A549 (cell line): Measurements from ENCODE around the gene ZNRF4. TPM values are rescaled to one million over a fixed set of nuclear protein-coding genes. Genes with fewer than 3 reads are reported as not detected.

ENCODE experiments used
- ATAC-seq, 2 experiments: fragments of 200-7000 bp in 1 of 2; fragments of >200 bp in 1 of 2; cut with Nextera tagmentation in 1 of 2; cut with Tn5 transposase in 1 of 2; 3 replicates each; pipeline versions ENCODE4 v1.8.0 to v1.9.1; 2018 to 2020; ENCODE audit warnings: mild to moderate bottlenecking in 1 of 2, moderate library complexity in 1 of 2
- CTCF ChIA-PET: fragments of 300-600 bp; sonication (Branson Sonifier 250); formaldehyde crosslinking; extraction: SDS; loops from one replicate; lab custom pipeline; 2021; ENCODE audit warnings: antibody characterized with exemption, inconsistent platforms; lab: Yijun Ruan, JAX
- POLR2A ChIA-PET: fragments of 350-600 bp; formaldehyde crosslinking; extraction: SDS; loops from one replicate; lab custom pipeline; 2021; ENCODE audit warnings: antibody characterized with exemption, inconsistent platforms; lab: Yijun Ruan, JAX
- DNase-seq, 2 experiments: peaks; one replicate each; pipeline versions ENCODE4 v3.0.0 to v3.0.0-alpha.2; 2011 to 2016; ENCODE audit warnings: low read depth in 1 of 2, low spot score in 1 of 2
- FAIRE-seq: peaks from 2 replicates; lab custom pipeline; 2011; peaks lifted over from hg19 to GRCh38; lab: Jason Lieb, UNC
- H3K27ac ChIP-seq, 2 experiments: fragments of >200 bp; sonication (Bioruptor Twin); formaldehyde crosslinking; 3 replicates each; pipeline ENCODE4 v1.5.1; 2016 to 2017
- H3K4me1 ChIP-seq: fragments of >200 bp; sonication (Bioruptor Twin); formaldehyde crosslinking; 3 replicates; pipeline ENCODE4 v1.6.1; 2016
- H3K4me2 ChIP-seq: fragments of >200 bp; sonication (Bioruptor Twin); formaldehyde crosslinking; 3 replicates; pipeline ENCODE4 v1.6.1; 2016
- H3K4me3 ChIP-seq: fragments of >200 bp; sonication (Bioruptor Twin); formaldehyde crosslinking; 3 replicates; pipeline ENCODE4 v1.5.1; 2016
- H3K9me3 ChIP-seq: fragments of >200 bp; sonication (Bioruptor Twin); formaldehyde crosslinking; 3 replicates; pipeline ENCODE4 v1.6.1; 2016
- ATOH8 ChIP-seq: fragments of 250-450 bp; sonication (Bioruptor Pico); IDR thresholded peaks from 2 replicates; pipeline ENCODE4 v1.5.0; 2020; ENCODE audit warnings: low read depth, mild to moderate bottlenecking, moderate library complexity
- CEBPB ChIP-seq, 2 experiments: fragments of >200 bp in 1 of 2; sonication (Bioruptor Twin) in 1 of 2; formaldehyde crosslinking in 1 of 2; IDR thresholded peaks; 2 replicates each; pipeline ENCODE4 v1.6.1; 2012 to 2016
- E2F6 ChIP-seq: IDR thresholded peaks from 2 replicates; pipeline ENCODE4 v1.6.1; 2012; ENCODE audit warnings: low read depth, borderline replicate concordance
- EHMT2 ChIP-seq: fragments of 200-600 bp; sonication (generic); IDR thresholded peaks from 2 replicates; pipeline ENCODE4 v1.6.1; 2016; ENCODE audit warnings: antibody characterized with exemption, low read depth, mild to moderate bottlenecking, moderate library complexity
- ESRRA ChIP-seq: fragments of 150-350 bp; IDR thresholded peaks from 2 replicates; pipeline ENCODE4 v1.6.1; 2014; ENCODE audit warnings: mild to moderate bottlenecking, low read length, borderline replicate concordance
- FOSL2 ChIP-seq, 2 experiments: fragments of 450-650 bp in 1 of 2; fragments of >200 bp in 1 of 2; sonication (Bioruptor Twin) in 1 of 2; formaldehyde crosslinking; IDR thresholded peaks; 2 replicates each; pipeline versions ENCODE4 v1.5.0 to v1.6.1; 2016 to 2020; ENCODE audit warnings: mild to moderate bottlenecking in 1 of 2, moderate library complexity in 1 of 2
- HES2 ChIP-seq: fragments of >200 bp; sonication (Bioruptor Twin); formaldehyde crosslinking; IDR thresholded peaks from 2 replicates; pipeline ENCODE4 v1.6.1; 2016
- HOXB13 ChIP-seq: fragments of 250-450 bp; sonication (Bioruptor Pico); IDR thresholded peaks from 2 replicates; pipeline ENCODE4 v1.5.0; 2020; ENCODE audit warnings: low read depth, mild to moderate bottlenecking, moderate library complexity
- JUN ChIP-seq, 2 experiments: fragments of >200 bp; sonication (Bioruptor Twin); formaldehyde crosslinking; IDR thresholded peaks; 2 replicates in 1 of 2; 3 replicates in 1 of 2; pipeline ENCODE4 v1.6.1; 2016 to 2017
- KDM1A ChIP-seq: fragments of 200-600 bp; sonication (generic); IDR thresholded peaks from 2 replicates; pipeline ENCODE4 v1.6.1; 2016; ENCODE audit warnings: low read depth, mild to moderate bottlenecking
- KDM5A ChIP-seq: fragments of 200-600 bp; sonication (generic); IDR thresholded peaks from 2 replicates; pipeline ENCODE4 v1.6.1; 2016; ENCODE audit warnings: antibody characterized with exemption, mild to moderate bottlenecking
- MAFK ChIP-seq: fragments of 450-650 bp; IDR thresholded peaks from 2 replicates; pipeline ENCODE4 v1.6.1; 2014; ENCODE audit not compliant: partially characterized antibody
- NR3C1 ChIP-seq: fragments of >200 bp; sonication (Bioruptor Twin); formaldehyde crosslinking; IDR thresholded peaks from 3 replicates; pipeline ENCODE4 v1.6.1; 2017
- PBX3 ChIP-seq: IDR thresholded peaks from 2 replicates; pipeline ENCODE4 v1.6.1; 2012
- PHF8 ChIP-seq: fragments of 200-600 bp; sonication (generic); IDR thresholded peaks from 2 replicates; pipeline ENCODE4 v1.6.1; 2016; ENCODE audit warnings: low read depth, mild to moderate bottlenecking, antibody characterized with exemption, moderate library complexity, borderline replicate concordance
- POLR2A ChIP-seq: IDR thresholded peaks from 2 replicates; pipeline ENCODE4 v1.6.1; 2012; ENCODE audit warnings: mild to moderate bottlenecking, low read length
- RFX5 ChIP-seq: fragments of 450-650 bp; IDR thresholded peaks from 2 replicates; pipeline ENCODE4 v1.7.1; 2014; ENCODE audit warnings: antibody characterized with exemption, mild to moderate bottlenecking, moderate library complexity
- SREBF2 ChIP-seq: fragments of 450-650 bp; IDR thresholded peaks from 2 replicates; pipeline ENCODE4 v1.6.1; 2014; ENCODE audit warnings: mild to moderate bottlenecking, moderate library complexity
- TP53 ChIP-seq: fragments of 250-450 bp; sonication (Bioruptor Pico); IDR thresholded peaks from 2 replicates; pipeline ENCODE4 v1.5.0; 2021; ENCODE audit warnings: mild to moderate bottlenecking, moderate library complexity
- USF2 ChIP-seq: fragments of 450-650 bp; IDR thresholded peaks from 2 replicates; pipeline ENCODE4 v1.6.1; 2014; ENCODE audit warnings: antibody characterized with exemption
- ZFP36 ChIP-seq: fragments of 450-650 bp; IDR thresholded peaks from 2 replicates; pipeline ENCODE4 v1.6.1; 2014; ENCODE audit warnings: borderline replicate concordance; ENCODE audit not compliant: partially characterized antibody
- WGBS: methylation state at CpG from one replicate; pipeline ENCODE4 v1.1.6; 2017; ENCODE audit errors: missing lambda C conversion rate; 5-methylcytosine and 5-hydroxymethylcytosine counted together
- polyA plus RNA-seq, 4 experiments: library from polyadenylated mRNA; depleted of rRNA in 3 of 4; stranded (reverse); fragments of >200 nt; fragmentation: RNase III in 1 of 4; extraction: RNeasy Plus Mini Kit Qiagen cat#74134 plus additional on column Dnase treatment in 1 of 4; gene quantifications; 2 replicates in 3 of 4; 3 replicates in 1 of 4; pipeline ENCODE4 v1.2.3, GENCODE V29; 2011 to 2017

ZNRF4 gene
- polyA plus RNA-seq, 2 of the 4 experiments (the other 2 are of a cell fraction), result not detected

- TF ChIP-seq EHMT2 (no peak), USF2 (no peak), ATOH8 (CRISPR knock-in tag) (no peak), E2F6 (no peak), ZFP36 (peak; percentile 92), KDM1A (peak; percentile 52; the same call in 1 of the 2 replicates), PHF8 (no peak)
- Histone ChIP-seq H3K4me1 (peaks cover 25% of the 10 kb centered on the region), H3K4me2 (peak overlapping the region; percentile 98), H3K4me3 (no peak overlapping the region), H3K27ac (peak overlapping the region; percentile 88 to 94), H3K9me3 (no peaks in the 10 kb centered on the region)
- 82% methylated on average over 7 of the region's 7 CpGs for WGBS
- CTCF ChIA-PET, result no interaction called here
- ATAC-seq (no peak), DNase-seq (no peak), FAIRE-seq (no peak)
- POLR2A ChIA-PET, result no interaction called here
Measured at GRCh38 chr19:5435642-5436017, 19.6 kb upstream of the ZNRF4 start.

GRCh38 chr19:5436106-5436947, 18.9 kb upstream of the ZNRF4 start:
- peak; percentile 65 to 92 for DNase-seq
- POLR2A ChIA-PET, result interaction anchor here (0.6 kb wide), 2 partner anchors 81 to 188 kb away, joined by 6 to 7 read pairs; no protein-coding TSS in a partner anchor

GRCh38 chr19:5436948-5437306, 18.3 kb upstream of the ZNRF4 start:
- POLR2A ChIA-PET, result interaction anchor here (0.6 kb wide), 2 partner anchors 80 to 187 kb away, joined by 6 to 7 read pairs; no protein-coding TSS in a partner anchor
- peak overlapping the region; percentile 88 to 94 for H3K27ac ChIP-seq
- WGBS, result 14% methylated on average over 8 of the region's 15 CpGs
- TF ChIP-seq KDM5A (no peak), RFX5 (no peak), MAFK (no peak), HES2 (no peak), CEBPB (IDR thresholded peaks at IDR 0.05) (no peak), NR3C1 (no peak), E2F6 (no peak), POLR2A (no peak), ATOH8 (CRISPR knock-in tag) (no peak), ESRRA (no peak), PBX3 (no peak), KDM1A (no peak), SREBF2 (no peak), TP53 (CRISPR knock-in tag) (no peak), HOXB13 (CRISPR knock-in tag) (no peak), FOSL2 (IDR thresholded peaks at IDR 0.05) (no peak), FOSL2 (CRISPR knock-in tag; IDR thresholded peaks at IDR 0.05) (no peak)

More at GRCh38 chr19:5436106-5436947, 18.9 kb upstream of the ZNRF4 start:
- Histone ChIP-seq H3K9me3 (no peaks in the 10 kb centered on the region), H3K4me2 (peak overlapping the region; percentile 98), H3K4me1 (peaks cover 25% of the 10 kb centered on the region), H3K27ac (peak overlapping the region; percentile 88 to 94), H3K4me3 (peak overlapping the region; percentile 63)
- CTCF ChIA-PET, result interaction anchor here (1.9 kb wide), 1 partner anchor 10 kb away, joined by 5 read pairs; no protein-coding TSS in a partner anchor
- FAIRE-seq (no peak), ATAC-seq (peak; percentile 88 to 92)
- no peak for TF ChIP-seq MAFK
- TF ChIP-seq JUN (IDR thresholded peaks at IDR 0.05), result 0 out of 5 replicates have a peak, but pooled peaks of 1 of the 2 experiments have one; percentile 19
- WGBS, result 0% methylated on average over 1 of the region's 41 CpGs

More at GRCh38 chr19:5436948-5437306, 18.3 kb upstream of the ZNRF4 start:
- Histone ChIP-seq H3K4me1 (peaks cover 25% of the 10 kb centered on the region), H3K9me3 (no peaks in the 10 kb centered on the region), H3K4me3 (peak overlapping the region; percentile 63), H3K4me2 (peak overlapping the region; percentile 98)
- FAIRE-seq (no peak), DNase-seq (no peak), ATAC-seq (peak; percentile 13 to 20; a peak in 3 of 6 replicates)
- CTCF ChIA-PET, result interaction anchor here (1.9 kb wide), 1 partner anchor 10 kb away, joined by 5 read pairs; no protein-coding TSS in a partner anchor
